Measurements from ENCODE around the gene CCT6A. TPM values are rescaled to one million over a fixed set of nuclear protein-coding genes. Genes with fewer than 3 reads are reported as not detected.
"Not testable (repeated sequence)": the region's sequence is repeated elsewhere in the genome, so short reads cannot be mapped to it uniquely, and the experiment has no call there.

Gene CCT6A
- total RNA-seq, 1 donor from 2014 or later, result 371 TPM

- FAIRE-seq (no peak), DNase-seq (ENCODE audit: low read depth) (peak; percentile 18)
- Histone ChIP-seq H3K4me3 (ENCODE audit: low read depth, low read length) (no peak overlapping the region), H3K36me3 (ENCODE audit: control insufficient read depth, insufficient read depth, low read length) (peaks cover 7% of the 10 kb centered on the region), H3K27me3 (ENCODE audit: control insufficient read depth, insufficient read depth, low read length) (no peaks in the 10 kb centered on the region)
- TF ChIP-seq, protein P1, sequence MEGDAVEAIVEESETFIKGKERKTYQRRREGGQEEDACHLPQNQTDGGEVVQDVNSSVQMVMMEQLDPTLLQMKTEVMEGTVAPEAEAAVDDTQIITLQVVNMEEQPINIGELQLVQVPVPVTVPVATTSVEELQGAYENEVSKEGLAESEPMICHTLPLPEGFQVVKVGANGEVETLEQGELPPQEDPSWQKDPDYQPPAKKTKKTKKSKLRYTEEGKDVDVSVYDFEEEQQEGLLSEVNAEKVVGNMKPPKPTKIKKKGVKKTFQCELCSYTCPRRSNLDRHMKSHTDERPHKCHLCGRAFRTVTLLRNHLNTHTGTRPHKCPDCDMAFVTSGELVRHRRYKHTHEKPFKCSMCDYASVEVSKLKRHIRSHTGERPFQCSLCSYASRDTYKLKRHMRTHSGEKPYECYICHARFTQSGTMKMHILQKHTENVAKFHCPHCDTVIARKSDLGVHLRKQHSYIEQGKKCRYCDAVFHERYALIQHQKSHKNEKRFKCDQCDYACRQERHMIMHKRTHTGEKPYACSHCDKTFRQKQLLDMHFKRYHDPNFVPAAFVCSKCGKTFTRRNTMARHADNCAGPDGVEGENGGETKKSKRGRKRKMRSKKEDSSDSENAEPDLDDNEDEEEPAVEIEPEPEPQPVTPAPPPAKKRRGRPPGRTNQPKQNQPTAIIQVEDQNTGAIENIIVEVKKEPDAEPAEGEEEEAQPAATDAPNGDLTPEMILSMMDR (IDR thresholded peaks at IDR 0.05; ENCODE audit: insufficient read depth, low read length, severe bottlenecking), result no peak
These were observed 46.1 kb downstream of the CCT6A start for GRCh38 chr7:56097700-56098099.

GRCh38 chr7:56098187-56099008 is 46.8 kb downstream of the CCT6A start:
- not testable (repeated sequence) for FAIRE-seq; DNase-seq (ENCODE audit: low read depth); H3K4me3 ChIP-seq (ENCODE audit: low read depth, low read length); H3K27me3 ChIP-seq (ENCODE audit: control insufficient read depth, insufficient read depth, low read length); H3K36me3 ChIP-seq (ENCODE audit: control insufficient read depth, insufficient read depth, low read length)

- no peak for DNase-seq (ENCODE audit: low read depth)
- peaks cover 13% of the 10 kb centered on the region for H3K36me3 ChIP-seq (ENCODE audit: control insufficient read depth, insufficient read depth, low read length)
- H3K4me3 ChIP-seq (ENCODE audit: low read depth, low read length), result no peak overlapping the region
- H3K27me3 ChIP-seq (ENCODE audit: control insufficient read depth, insufficient read depth, low read length), result no peaks in the 10 kb centered on the region
- TF ChIP-seq, protein P1 (IDR thresholded peaks at IDR 0.05; ENCODE audit: insufficient read depth, low read length, severe bottlenecking), result no peak
- FAIRE-seq, result no peak
These were observed 48.1 kb downstream of the CCT6A start for GRCh38 chr7:56099653-56100052.

DNA sequence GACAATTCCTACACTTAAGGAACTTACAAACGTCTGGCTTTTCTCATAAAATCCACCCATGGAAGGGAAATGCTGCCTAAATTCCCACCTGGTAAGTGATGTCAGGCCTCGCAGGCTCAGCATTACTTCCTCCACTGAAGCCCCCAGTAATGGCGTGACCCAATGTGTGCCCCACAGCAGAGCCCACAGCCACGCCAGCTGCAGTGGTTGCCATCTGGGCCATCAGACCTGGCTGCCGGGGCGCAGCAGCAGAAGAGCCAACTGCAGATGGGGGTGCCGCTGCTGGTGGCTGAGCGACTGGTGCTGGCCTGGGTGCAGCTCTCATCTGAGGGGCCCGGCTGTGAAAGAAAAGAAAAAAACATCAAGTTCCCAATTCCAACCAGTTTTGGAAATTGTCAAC is 52.6 kb downstream of the CCT6A start:
- peaks cover 13% of the 10 kb centered on the region for H3K36me3 ChIP-seq (ENCODE audit: control insufficient read depth, insufficient read depth, low read length)

DNA sequence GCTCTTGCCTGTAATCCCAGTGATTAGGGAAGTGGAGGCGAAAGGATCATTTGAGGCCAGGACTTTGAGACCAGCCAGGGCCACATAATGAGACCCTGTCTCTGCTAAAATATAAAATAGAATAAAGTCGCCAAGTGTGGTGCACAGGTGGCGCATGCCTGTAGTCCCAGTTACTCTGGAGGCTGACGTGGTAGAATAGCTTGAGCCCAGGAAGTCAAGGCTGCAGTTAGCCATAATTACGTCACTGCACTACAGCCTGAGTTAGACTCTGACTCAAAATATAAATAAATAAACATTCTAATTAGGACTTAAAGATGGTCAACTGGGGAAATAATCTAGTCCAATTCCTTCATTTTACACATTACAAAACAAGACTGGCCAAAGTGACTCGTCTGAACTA is 53.9 kb downstream of the CCT6A start:
- DNase-seq (ENCODE audit: low read depth), result peak; percentile 84
- TF ChIP-seq, protein P1 (IDR thresholded peaks at IDR 0.05; ENCODE audit: insufficient read depth, low read length, severe bottlenecking), result no peak
- FAIRE-seq, result no peak

More for the DNA sequence above, 52.6 kb downstream of the CCT6A start:
- FAIRE-seq; H3K4me3 ChIP-seq (ENCODE audit: low read depth, low read length); DNase-seq (ENCODE audit: low read depth); H3K27me3 ChIP-seq (ENCODE audit: control insufficient read depth, insufficient read depth, low read length): not testable (repeated sequence)

GRCh38 chr7:56106108-56107073 is 54.8 kb downstream of the CCT6A start, which contains the start of gene CHCHD2:
CHCHD2 (minus strand) TSS chr7:56106476; CDS start chr7:56106413, 63 bp downstream.
- peaks cover 9% of the 10 kb centered on the region for H3K36me3 ChIP-seq (ENCODE audit: control insufficient read depth, insufficient read depth, low read length)
- peak; percentile 97 for FAIRE-seq
- H3K27me3 ChIP-seq (ENCODE audit: control insufficient read depth, insufficient read depth, low read length), result no peaks in the 10 kb centered on the region
- TF ChIP-seq, protein P1 (IDR thresholded peaks at IDR 0.05; ENCODE audit: insufficient read depth, low read length, severe bottlenecking), result no peak
- H3K4me3 ChIP-seq (ENCODE audit: low read depth, low read length), result peak within 1 kb of the TSS; percentile 55
- peak; percentile 95 for DNase-seq (ENCODE audit: low read depth)

More for the DNA sequence above, 53.9 kb downstream of the CCT6A start:
- Histone ChIP-seq H3K36me3 (ENCODE audit: control insufficient read depth, insufficient read depth, low read length) (peaks cover 12% of the 10 kb centered on the region), H3K27me3 (ENCODE audit: control insufficient read depth, insufficient read depth, low read length) (no peaks in the 10 kb centered on the region), H3K4me3 (ENCODE audit: low read depth, low read length) (peak overlapping the region; percentile 55)
